Fibroblast of upper back skin (primary cell): ENCODE measurements around the gene ABHD17A.
A peak's percentile ranks its signal among the peaks of the same experiment; 100 is the strongest.

Experiments
- DNase-seq: peaks from one replicate; pipeline ENCODE4 v3.0.0-alpha.2; 2013

The ABHD17A gene

DNA sequence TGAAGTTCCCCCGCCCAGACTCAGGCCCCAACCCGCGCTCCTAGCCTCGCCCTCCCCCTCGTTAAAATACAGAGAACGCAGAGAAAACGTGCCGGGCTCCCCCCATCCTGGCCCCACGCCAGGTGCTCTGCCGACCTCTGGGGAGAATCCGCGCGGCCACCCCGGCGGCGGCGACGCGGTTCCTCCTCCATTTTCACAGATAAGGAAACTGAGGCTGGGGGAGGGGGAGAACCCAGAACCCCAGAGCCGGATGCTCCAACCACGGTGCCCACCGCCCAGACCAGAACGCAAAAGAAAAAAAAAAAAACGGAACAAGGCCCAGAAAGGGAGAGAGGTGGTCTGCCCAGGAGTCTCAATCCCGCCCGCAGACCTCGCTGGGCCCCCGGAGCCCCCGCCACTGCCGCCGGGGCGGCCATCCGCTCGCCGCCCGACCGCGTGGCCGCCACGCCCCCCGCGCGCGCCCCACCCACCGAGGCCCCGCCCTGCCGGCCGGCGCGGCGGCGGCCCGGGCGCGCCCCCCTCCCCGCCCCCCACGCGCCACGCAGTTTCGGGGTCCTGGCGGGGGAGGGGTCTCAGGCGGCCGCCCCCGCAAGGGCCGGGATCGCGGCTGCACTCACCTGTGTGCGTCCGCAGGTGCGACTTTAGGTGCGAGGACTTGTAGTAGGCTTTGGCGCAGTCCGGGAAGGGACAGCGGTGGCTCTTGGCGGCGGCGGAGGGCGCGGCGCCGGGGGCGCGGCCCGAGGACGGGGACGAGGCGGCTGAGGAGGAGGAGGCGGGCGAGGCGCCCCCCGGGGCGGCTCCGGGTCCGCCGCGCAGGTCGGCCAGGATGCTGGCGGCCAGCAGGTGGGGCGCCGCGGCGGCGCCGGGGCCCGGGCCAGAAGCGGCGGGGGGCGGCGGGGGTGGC is 22.6 kb downstream of the ABHD17A start:
- no peak for DNase-seq

DNA sequence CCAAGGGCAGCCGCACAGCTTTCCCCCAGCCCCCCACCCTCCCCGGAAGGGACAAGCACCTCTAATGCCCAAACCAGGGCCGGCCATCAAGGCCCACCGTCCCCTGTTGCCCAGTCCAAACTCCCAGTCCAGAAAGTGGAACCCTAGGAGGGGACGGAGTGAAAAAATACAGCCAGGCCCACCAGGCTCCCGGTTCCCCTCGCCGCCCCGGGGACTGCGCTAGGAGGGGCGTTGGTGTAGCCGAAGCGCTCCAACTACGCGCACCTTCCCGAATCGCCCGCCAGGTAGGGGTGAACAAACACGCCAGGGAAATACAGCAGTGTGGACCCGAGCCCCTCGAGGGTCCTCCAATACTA is 23.2 kb downstream of the ABHD17A start:
- DNase-seq = no peak

DNA sequence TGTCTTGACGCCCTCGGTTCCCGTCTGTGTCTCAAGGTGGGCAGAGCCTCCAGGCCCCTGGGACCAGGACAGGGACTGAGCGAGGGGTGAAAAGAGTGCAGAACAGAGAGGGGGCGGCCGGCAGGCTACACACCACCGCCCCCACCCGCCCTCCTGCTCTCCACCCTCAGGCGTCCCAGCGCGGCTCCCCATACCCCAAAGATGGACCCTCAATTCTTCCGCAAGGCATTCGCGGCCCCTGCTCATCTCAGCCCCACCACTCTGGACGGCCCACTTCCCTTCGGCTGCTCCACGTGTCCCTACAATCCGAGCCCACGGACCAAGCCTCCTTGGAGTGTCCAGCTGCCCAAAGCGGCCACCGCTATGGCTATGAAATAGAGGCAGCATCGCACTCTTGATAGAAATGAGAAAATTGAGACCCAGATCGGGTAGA is 23.7 kb downstream of the ABHD17A start:
- no peak for DNase-seq

DNA sequence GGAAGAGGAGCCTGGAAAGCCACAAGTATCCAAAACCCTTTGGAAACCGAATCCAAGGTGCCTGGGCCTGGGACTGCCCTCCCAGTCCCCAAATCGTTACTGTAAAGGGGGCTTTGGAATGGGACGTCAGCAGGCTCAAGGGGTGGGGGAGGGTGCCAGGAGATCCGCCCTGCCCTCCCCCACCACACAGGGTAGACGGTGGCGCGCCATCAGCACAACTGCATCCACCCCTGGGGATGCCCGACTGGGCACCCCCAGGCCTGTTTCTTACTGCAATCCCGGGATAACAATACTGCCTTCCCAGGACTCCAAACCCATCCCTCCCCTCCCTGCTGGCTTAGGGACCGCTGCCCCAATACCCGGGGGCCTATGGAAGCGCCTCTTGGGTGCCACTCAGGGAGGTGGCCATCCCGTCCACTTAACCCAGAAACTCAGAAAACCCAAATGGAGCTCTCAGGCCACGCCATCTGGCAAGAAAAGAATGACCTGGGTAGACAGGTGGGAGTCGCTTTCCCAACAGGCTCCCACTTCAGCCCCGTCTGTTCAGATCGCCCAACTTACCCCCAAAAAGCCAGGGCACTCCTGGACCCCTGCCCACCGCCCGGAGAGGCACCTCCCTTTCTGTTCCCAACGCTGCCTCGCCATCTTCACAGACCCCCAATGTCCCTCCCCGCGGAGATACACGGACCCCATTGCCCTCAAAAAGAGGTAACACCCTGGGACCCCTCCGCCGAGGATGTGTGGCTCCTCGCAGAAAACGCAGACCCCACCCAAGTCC is 24.3 kb downstream of the ABHD17A start:
- no peak for DNase-seq

DNA sequence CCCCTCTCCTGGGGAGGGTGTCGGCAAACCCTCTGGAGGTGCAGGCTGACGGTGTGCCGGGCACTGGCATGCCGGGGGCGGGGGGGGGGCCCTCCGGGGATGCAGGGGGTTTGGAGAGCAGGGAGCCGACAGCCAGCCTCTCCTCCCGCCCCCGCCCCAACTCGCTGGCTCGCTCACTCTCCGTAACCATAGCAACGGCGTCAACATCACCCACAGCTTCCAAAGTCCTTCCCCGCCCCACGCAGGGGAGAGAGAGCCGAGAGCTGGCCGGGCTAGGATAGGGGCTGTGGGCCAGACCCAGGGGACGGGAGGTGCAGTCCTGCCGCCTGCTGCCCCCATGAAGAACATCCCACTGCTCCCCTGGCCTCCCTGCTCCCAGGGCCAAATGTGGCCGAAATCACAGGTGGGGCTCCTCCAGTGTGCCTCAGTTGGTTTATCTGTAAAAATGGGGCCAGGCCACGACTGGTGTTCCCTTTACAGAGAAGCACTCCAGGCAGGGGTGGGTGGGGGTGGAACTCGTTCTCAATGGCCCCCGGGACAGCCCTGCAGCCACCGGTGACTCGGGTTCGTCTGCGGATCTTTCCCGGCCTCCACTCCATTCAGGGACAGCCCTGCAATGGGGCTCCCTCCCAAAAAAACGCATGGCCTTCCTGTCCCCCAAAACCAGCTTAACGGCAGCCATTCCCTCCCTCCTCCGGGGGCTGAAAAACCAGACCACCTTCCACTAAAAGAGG is 25.1 kb downstream of the ABHD17A start:
- DNase-seq = peak; percentile 74

DNA sequence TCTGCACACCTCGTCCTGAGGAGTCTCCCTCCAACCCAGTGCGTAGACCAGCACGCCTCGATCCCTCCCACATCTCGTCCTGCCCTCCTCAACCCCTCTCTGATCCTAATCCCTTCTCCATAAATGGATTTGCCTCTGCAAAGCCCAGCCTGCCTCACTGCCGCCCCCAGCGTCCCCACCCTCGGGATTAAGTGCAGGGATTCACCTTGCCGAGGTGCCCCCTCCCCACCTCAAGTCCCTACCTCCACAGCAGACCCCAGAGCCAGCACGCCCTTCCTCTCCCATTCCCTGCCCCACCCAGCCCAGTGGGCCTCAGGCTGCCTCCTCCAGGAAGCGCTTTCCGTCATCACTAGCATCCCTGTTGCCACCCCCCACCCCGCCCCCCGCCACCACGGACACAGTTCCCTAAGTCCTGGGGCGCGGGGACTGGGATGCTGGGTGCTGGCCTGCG is 25.9 kb downstream of the ABHD17A start:
- DNase-seq = no peak

DNA sequence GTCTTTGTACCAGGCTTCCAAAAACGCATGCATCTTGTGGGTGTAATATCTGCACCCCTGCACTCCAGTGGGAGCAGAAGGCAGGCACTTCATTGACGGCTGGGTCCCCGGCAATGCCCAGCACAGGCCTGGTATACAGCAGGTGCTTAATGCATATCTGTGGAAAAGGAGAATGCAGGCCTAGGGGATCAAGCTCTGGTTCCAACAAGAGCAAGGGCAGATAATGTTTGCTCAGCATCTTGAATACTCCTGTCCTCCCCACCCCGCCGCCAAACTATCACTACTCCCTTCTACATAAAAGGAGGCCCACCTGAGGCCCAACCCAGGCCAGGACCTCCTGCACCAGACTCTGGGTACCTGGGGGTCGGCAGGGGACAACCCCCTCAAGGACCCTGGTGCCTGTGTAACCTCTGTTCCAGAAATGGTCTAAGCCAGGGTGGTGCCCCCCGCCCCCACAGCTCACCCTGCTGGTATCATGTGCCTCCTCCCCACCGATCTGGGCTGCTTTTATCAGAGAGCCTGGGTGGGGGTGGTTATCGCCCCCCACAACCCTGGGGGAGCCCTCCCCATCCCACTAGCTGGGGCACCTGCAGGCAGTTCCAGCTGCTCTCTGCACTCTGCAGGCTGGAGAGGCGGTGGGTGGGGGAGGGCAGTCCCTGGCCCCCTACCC is 26.7 kb downstream of the ABHD17A start:
- DNase-seq = no peak

DNA sequence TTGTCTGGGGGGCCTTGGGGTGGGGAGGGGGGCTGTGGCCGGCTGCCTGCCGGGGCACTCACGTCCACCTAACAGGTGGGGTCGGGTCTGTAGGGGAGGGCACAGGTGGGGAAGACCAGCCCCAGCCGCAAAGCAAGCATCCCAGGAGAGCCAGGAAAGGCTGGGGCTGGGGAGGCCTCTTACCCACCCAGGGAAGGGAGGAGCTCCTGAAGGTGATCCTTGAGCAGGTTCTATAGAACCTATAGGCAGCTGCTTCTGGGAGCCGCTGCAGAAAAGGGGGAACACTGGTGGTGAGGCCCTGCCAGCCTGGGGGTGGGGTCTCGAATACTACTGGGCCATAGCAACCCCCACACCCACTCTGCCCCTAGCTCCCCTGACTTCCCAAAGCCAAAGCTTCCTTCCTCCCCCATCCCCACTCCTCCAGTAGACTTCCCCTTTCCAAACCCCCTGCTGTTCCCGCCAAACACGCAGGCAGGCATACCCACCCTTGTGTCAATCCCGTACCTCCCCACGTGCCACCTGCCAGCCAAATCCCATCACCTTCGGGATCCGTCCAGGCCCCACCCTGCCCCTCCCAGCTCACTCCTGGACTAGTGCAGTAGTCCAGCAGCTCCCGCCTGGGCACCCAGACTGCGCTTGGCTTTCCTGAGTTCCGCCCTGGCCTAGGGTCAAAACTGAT is 27.5 kb downstream of the ABHD17A start:
- no peak for DNase-seq

DNA sequence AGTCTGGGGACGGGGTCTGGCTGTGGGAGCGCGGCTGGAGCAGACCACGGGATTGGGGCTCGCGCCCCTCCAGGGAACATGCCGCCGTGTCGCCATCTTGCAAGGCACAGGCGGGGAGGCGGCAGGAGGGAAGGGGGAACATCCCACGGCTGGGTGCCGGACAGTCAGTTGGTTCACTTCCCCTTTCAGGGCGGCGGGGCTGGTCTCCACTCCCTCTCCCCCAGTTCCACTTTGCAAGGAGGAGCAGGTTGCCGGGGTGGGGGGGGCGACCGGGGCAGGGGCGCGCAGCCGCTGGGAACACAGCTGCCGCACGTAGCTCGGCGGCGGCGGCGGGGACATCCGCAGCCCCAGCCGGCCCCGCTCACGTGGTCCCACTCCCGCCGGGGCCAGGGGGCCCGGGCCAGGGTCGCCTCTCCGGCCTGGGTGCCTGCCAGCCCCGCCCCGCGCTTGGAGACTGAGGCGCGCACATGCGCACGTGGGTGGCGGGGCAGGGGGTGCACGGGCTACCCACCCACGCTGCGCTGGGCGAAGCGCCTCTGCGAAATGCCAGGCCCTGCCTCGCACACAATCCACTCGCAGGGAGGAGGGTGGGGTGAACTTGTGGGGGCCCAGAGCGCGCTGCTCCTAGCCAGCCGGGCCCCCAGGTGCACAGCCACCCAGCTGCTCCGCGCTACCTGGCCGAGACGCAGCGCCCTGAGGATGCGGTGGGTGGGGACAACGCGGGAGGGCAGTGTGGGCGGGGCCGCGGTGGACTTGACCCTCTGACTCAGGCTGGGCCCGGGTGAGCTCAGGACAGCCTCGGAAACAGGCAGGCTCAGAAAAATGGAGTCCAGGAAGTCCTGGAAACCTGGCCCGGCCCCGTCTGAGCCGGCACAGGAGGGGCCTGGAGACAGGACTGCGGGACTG is 28.3 kb downstream of the ABHD17A start:
- peak; percentile 65 for DNase-seq

DNA sequence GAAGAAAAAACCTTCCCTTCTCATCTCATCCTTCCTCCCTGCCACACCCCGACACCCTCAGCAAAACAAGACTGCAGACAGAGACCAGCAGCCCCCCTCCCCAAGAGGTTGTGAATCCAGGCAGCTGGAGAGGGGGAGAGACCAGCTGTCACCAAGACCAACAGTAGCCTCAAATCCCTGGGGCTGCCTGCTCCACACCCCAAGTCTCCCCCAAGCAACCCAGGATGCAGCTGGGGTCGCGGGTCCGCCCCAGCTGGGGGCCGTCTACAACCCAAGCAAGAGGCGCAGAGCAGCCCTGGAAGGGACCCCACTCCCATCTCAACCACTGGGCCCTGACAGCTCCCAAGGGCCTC is 29.0 kb downstream of the ABHD17A start:
- DNase-seq = no peak

DNA sequence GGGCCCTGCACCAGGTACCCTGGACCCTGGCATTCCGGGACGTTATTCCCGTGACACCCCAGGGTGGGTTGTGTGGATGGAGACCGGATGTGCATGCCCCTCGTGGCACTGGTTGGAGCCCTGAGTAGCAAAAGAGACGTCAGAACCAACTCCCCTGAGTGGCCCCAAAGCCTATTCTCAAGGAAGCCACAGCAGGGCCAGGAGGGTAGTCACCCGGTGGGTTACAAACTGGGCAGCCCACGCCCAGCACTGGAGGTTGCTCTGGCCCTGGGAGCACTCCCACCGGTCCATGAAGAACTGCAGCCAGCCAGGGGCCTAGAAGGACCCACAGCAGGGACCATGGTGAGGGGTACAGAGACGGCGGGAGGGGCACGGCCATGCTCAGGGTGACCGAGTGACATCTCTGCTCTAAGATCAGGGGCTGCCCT is 29.5 kb downstream of the ABHD17A start:
- DNase-seq = no peak

DNA sequence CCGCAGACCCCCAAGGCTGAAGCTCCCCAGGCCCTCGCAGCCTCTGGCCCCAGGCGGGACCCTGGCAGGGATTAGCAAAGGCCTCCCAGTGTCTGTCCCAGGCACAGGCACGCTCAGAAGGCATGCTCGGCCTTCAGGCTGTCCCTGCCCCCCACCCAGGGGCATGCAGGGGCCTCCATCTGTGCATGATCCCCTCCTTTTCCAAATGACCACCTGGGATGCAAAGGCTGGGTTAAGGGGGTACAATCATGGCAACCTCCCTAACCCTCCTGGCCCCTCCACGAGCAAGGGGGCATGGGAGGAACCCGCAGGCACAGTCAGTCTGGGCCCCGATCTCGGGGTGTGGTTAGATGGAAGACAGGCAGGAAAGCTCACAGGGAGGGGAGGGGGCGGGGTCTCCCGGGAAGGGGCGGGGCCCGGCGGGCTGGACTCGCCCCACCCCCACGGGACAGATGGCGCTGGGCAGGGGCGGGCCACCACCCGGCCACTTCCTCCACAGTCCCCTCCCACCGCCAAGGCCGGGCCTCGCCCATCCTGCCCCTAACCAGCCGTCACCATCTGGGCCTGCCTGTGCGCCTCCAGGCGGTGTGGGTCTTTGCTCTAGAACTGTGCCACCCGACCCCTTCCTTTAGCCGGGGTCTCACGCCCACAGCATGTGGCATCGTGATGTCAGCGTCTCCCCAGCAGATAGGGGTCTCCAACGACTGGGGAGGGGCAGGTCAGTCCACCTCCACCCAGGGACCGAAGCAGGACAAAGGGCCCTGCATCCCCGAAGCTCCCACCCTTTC is 30.1 kb downstream of the ABHD17A start:
- DNase-seq = peak; percentile 85

DNA sequence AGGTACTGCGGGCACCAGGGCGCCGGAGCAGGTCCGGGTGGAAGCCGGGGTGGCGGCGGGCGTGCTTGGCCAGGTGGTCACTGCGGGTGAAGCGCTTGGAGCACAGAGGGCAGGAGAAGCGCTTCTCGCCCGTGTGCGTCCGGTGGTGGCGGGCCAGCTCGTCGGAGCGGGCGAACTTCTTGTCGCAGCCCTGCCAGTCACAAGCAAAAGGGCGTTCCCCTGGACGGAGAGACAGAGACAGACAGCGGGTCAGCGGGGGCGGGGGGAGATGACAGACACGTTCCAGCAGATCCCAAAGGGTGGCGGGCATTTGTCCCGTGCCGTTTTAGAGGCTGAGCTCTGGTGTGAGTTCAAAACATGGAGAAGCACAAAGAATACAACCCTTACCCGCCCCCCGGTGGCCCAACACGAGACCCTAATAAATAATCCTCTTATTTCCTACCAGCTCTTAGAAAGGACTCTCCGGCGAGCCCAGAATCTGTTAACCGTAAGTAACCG is 30.7 kb downstream of the ABHD17A start:
- DNase-seq = no peak

DNA sequence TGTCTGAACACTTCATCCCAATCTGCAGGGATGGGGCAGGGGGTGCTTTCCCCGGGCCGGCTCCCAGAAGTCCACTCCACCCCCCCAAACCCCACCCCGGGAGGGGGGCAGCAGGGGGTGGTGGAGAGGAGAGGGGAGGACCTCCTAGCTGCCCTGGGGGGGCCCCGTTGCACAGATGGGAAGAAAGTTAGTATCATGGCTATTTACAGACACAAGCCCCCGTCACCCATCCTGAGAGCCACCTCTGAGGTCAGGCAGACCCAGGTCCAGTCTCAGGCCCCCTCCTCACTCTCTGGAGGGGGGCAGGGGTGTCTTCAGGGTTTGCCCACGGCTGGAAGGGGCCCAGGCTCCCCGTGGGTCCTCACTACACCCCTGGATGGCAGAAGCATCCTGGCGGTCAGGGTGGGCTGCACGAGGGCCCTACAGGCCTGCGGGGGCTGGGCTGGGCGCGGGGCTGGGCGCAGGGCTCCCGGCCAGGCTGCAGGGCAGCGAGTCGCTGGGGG is 31.2 kb downstream of the ABHD17A start:
- no peak for DNase-seq

DNA sequence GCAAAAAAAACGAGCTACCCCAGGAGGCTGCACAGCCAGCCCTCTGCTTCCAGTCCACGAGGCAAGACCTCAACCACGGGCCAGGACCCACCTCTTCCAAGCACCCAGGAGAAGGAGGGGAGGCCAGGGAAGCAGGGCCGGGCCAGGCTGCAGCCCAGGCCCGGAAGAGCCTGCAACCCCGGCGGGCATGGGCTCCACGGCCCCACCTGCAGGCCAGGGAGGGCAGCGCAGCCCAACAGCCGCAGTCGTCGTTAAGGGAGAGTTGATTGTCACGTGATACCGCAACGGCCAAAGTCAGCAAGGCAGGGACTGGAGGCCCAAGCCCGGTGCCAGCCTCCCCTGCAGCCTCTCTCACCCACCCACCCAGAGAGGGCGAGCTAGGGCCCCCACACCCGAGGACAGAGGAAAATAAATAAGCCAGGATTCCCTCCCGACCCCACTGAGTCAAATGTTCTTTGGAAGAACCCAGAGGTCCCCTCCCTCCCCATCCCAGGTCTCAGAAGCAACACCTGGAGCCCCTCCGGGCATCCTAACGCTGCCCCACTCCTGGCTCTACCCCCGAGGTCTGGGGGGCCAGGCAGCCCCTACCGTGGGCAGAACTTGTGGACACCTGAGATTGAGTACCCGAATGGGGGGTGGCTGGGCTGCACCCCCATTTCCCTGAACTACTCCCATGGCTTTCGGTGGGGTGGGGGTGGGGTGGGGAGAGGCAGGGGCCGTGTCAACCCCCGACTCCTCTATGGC is 31.8 kb downstream of the ABHD17A start:
- DNase-seq = peak; percentile 70

DNA sequence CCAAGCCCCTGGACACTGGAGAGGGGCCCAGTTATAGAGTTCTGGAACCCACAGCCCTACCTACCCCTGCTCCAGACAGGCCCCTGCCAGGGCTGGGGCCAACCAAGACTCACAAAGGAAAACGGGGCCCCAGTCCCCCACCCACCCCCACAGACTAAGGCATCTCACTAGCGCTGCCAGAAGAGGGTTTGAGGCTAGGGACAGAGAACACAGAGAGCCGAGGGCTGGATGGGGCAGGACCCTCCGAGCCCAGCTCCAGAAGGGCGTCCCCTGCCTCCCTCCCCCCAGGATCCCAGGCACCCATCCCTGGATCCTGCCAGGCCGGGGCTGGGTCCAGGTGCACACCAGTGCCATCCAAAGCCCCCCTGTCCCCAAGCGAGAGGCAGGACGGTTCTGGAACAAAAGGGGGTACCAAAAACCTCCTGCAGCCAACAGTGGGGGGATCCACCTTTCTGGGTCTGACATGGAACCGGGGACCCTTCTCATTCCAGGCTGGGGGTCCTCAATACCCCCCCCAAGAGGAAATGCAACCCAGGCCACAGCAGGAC is 32.6 kb downstream of the ABHD17A start:
- DNase-seq = no peak

DNA sequence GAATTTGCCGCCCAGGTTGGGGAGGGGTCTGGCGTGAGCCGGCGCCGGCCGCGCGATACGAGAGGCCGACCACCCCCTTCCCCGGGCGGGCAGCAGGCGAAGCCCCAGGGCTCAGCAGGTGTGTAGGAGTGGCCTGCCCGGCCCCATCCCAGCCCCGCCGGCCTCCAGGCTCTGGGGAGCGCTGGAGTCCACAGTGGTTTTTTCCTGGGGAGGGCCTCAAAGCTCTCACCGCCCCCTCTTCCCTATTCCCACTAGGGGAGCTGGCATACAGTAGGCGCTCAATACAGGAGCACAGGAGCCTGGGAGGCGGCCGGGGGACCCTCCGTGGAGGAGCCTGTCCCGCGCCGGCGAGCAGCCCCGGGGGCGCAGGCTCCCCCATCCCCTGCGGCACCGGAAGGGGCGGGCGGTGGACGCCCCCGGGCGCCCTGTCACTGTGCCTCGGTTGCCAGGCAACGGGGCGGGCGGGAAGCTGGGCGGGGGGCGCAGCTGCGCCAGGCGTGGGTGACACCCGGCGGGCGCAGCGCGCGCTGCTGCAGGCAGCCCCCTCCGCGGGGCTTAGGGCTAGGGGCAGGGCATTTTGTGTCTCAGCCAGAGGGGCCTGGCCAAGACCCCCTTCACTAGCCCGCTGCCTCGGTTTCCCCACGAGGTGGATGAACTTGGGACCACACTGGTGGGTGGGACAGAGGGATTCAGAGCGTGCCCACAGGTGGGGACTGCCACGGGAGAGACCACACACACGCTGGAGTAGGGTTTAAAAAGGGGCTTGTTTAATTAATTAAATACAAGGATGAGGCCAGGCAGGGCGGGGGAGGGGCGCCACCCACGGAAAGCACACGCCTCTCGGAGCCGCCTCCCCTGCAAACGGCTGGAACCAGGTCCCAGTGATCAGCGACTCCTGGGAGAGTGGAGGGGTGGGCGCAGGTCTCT is 33.4 kb downstream of the ABHD17A start:
- no peak for DNase-seq
